ENCODE measurements around the gene PIP5KL1.
"Not testable (repeated sequence)": the region's sequence is repeated elsewhere in the genome, so short reads cannot be mapped to it uniquely, and the experiment has no call there.

PIP5KL1 gene

DNA sequence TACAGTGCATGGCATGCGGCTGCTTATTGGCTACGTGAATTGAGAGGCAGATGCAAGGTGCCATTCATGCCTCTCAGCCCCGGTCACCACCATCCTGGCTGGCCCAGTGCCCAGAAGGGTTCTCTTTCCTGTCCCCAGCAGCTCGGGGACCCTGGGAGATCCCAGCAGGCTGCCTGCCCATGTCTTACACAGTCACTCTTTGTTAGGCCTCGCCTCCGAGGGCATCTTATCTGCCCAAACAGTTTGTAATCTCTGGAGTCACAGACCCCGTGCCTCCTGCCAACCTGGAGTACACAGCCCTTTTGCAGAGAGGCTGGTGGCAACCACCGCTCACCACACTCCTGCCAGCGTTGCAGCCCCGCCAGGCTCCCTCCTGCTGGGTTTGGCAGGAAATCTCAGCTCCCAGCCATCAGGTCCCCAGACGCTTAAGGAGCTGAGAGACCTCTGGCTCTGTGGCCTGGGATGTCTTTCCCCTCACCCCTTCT, 46.1 kb downstream of the PIP5KL1 start:
- TF ChIP-seq, protein P1, sequence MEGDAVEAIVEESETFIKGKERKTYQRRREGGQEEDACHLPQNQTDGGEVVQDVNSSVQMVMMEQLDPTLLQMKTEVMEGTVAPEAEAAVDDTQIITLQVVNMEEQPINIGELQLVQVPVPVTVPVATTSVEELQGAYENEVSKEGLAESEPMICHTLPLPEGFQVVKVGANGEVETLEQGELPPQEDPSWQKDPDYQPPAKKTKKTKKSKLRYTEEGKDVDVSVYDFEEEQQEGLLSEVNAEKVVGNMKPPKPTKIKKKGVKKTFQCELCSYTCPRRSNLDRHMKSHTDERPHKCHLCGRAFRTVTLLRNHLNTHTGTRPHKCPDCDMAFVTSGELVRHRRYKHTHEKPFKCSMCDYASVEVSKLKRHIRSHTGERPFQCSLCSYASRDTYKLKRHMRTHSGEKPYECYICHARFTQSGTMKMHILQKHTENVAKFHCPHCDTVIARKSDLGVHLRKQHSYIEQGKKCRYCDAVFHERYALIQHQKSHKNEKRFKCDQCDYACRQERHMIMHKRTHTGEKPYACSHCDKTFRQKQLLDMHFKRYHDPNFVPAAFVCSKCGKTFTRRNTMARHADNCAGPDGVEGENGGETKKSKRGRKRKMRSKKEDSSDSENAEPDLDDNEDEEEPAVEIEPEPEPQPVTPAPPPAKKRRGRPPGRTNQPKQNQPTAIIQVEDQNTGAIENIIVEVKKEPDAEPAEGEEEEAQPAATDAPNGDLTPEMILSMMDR (IDR thresholded peaks at IDR 0.05; ENCODE audit: extremely low read depth, missing control alignments), result no peak
- no peak for DNase-seq (ENCODE audit: low spot score)

DNA sequence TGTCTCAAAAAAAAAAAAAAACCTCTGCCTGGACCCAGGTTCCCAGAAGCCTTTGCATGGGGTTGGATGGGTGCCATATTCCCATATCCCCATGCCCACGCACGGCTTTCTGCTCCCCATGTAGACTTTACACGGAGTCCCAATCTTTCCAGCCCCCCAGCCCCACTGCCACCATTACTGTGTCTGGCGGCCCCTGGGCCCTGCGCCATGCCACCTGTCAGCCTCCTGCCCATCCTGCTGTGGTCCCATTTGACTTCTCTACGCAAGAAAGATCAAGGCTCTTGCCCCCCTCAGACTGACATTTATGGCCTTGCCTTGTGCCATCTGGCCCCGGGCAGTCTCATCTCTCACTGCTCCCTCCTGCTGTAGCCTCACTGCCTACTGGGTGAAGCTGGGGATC, 46.6 kb downstream of the PIP5KL1 start:
- TF ChIP-seq, protein P1 (IDR thresholded peaks at IDR 0.05; ENCODE audit: extremely low read depth, missing control alignments), result no peak
- DNase-seq (ENCODE audit: low spot score), result no peak

DNA sequence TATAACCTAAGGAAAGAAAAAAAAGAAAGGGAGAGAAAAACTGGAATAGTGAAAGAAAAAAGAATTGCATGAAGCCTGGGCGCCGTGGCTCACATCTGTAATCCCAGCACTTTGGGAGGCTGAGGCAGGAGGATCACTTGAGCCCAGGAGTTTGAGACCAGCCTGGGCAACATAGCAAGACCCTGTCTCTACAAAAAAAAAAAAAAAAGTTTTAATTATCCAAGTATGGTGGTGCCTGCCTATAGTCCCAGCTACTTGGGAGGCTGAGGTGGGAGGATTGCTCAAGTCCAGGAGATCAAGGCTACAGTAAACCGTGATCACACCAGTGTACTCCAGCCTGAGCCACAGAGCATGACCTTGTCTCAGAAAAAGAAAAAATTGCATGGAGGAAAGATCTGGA, 48.9 kb downstream of the PIP5KL1 start:
- DNase-seq (ENCODE audit: low spot score), result not testable (repeated sequence)

DNA sequence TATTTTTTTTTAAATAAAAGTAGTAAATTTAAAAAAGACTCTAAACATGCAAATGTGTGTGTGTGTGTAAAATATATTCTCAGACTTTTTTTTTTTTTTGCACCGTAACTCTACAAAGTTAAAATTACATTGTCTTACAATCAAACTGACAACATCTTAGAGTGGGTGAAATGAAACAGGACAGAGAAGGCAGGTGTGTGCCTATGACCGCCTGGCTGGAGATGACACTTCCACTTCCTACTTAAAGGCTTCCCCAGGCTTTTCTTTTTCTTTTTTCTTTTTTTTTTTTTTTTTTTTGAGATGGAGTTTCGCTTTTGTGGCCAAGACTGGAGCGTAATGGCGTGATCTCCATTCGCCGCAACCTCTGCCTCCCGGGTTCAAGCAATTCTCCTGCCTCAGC, 50.4 kb downstream of the PIP5KL1 start:
- DNase-seq (ENCODE audit: low spot score), result no peak
- TF ChIP-seq, protein P1 (IDR thresholded peaks at IDR 0.05; ENCODE audit: extremely low read depth, missing control alignments), result no peak

DNA sequence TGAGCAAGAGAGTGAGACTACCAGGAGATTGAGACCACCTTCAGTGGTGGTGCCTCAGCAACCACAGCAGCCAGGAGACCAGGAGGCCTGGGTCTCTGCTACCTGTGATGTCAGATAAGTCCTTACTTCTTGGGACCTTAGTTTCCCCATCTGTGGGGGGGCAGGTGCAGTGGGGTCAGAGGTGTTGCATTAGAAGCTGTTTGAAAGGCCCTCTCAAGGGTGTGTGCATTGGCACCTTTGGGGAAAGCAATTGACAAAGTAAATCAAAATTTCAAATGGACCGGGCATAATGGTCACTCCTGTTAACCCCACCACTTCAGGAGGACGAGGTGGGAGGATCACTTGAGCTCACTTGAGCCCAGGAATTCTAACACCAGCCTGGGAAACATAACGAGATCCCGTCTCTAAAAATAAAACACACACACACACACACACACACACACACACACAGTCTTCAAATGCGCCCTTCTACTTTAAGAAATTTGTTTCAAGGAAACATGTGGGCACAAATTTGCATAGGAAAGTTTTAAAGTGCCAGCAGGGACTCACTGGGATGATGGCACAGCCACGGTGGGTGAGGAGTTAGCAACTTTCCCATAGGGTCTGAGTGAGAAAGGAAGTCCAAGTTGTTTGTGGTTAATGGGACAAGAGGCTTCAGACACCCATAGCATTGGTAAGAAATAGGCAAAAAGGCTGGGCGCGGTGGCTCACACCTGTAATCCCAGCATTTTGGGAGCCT, 51.8 kb downstream of the PIP5KL1 start:
- DNase-seq (ENCODE audit: low spot score), result no peak
- TF ChIP-seq, protein P1 (IDR thresholded peaks at IDR 0.05; ENCODE audit: extremely low read depth, missing control alignments), result no peak

DNA sequence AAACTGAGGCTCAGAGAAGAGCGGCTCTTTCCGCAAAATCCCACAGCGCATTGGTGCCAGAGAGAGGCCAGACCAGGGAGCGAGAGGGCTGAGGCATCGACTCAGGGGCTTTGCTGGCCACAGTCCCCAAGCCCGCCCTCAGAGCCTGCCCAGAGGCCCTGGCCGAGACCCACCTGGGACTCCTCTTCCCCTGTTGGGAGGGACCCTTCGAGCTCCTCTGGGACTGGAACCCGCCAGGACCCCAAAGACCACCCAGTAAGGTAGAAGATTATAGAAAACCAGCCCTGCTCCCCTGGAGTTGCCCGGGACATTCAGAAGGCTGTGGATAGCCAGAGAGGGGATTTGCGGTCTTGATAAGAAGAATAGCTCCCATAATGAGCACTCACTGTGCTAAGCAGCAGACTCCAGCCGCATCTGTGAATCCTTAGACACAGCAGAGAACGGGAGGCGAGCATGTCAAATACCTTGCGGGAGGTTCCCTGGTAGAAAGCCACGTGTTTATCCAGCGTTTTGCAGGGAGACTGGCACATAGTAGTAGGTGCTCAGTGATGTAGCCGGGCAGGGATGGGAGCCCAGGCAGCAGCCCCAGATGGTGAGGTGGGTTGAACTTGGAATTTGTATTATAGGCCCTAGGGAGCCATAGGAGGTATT, 52.5 kb downstream of the PIP5KL1 start:
- DNase-seq (ENCODE audit: low spot score), result no peak
- TF ChIP-seq, protein P1 (IDR thresholded peaks at IDR 0.05; ENCODE audit: extremely low read depth, missing control alignments), result no peak

DNA sequence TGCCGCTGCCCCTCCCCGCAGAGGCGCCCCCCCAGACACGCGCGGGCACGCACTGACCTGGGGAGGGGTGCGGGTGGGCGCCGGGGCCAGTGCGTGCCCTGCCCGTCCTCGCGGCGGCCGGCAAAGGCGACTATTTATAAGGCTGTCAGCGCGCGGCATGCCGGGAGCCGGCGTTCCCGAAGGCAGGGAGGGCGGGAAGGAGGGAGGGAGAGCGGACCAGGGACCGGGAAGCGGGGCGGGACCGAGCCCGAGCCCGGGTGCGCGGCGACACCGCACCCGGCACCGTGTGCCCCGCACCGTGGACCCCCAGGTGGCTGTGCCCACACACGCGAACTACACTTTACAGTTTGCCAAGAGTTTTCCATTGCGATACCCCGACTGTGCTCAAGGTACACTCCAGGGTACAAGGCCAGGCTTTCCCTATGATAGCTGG, 53.0 kb downstream of the PIP5KL1 start, which contains the start of gene AK1:
Gene AK1 (minus strand): TSS at position 110 of the 433 bp plus-strand sequence. CDS start 3,058 bp downstream, outside the sequence.
- TF ChIP-seq, protein P1 (IDR thresholded peaks at IDR 0.05; ENCODE audit: extremely low read depth, missing control alignments), result no peak
- DNase-seq (ENCODE audit: low spot score), result no peak

Measured in GM20000 (cell line).